Measurements from ENCODE around the gene MPST.

MPST gene

GRCh38 chr22:37051391-37052385, 32.1 kb downstream of the MPST start, which contains the start of gene KCTD17:
Gene KCTD17, plus strand, starts transcription at chr22:37051742. Its CDS starts 19 bp downstream, at chr22:37051761.
- H3K4me3 ChIP-seq (replicated peaks; ENCODE audit: low read depth, low read length), result peak within 1 kb of the TSS; percentile 70
- DNase-seq (ENCODE audit: extremely low read depth, insufficient read length), result peak; percentile 83
- TF ChIP-seq CTCF (IDR thresholded peaks at IDR 0.05; ENCODE audit: insufficient read depth, low read length, poor library complexity, severe bottlenecking), result no peak

GRCh38 chr22:37052386-37053309, 33.1 kb downstream of the MPST start:
- Histone ChIP-seq H3K36me3 (ENCODE audit: control insufficient read depth, insufficient read depth, low read length) (no peaks in the 10 kb centered on the region; the same call in none of the 2 replicates), H3K27me3 (replicated peaks; ENCODE audit: control insufficient read depth, insufficient read depth, low read length) (no peaks in the 10 kb centered on the region), H3K4me3 (replicated peaks; ENCODE audit: low read depth, low read length) (peak overlapping the region; percentile 70)
- no peak for TF ChIP-seq CTCF (IDR thresholded peaks at IDR 0.05; ENCODE audit: insufficient read depth, low read length, poor library complexity, severe bottlenecking)
- DNase-seq (ENCODE audit: extremely low read depth, insufficient read length), result no peak

More at GRCh38 chr22:37051391-37052385, 32.1 kb downstream of the MPST start, which contains the start of gene KCTD17:
- Histone ChIP-seq H3K36me3 (ENCODE audit: control insufficient read depth, insufficient read depth, low read length) (no peaks in the 10 kb centered on the region; the same call in none of the 2 replicates), H3K27me3 (replicated peaks; ENCODE audit: control insufficient read depth, insufficient read depth, low read length) (no peaks in the 10 kb centered on the region; the same call in 1 of the 2 replicates)

GRCh38 chr22:37053310-37054055, 33.9 kb downstream of the MPST start:
- Histone ChIP-seq H3K36me3 (ENCODE audit: control insufficient read depth, insufficient read depth, low read length) (no peaks in the 10 kb centered on the region; the same call in none of the 2 replicates), H3K27me3 (replicated peaks; ENCODE audit: control insufficient read depth, insufficient read depth, low read length) (no peaks in the 10 kb centered on the region), H3K4me3 (replicated peaks; ENCODE audit: low read depth, low read length) (no peak overlapping the region)
- TF ChIP-seq CTCF (IDR thresholded peaks at IDR 0.05; ENCODE audit: insufficient read depth, low read length, poor library complexity, severe bottlenecking), result no peak
- no peak for DNase-seq (ENCODE audit: extremely low read depth, insufficient read length)

GRCh38 chr22:37054056-37054395, 34.5 kb downstream of the MPST start:
- no peak for TF ChIP-seq CTCF (IDR thresholded peaks at IDR 0.05; ENCODE audit: insufficient read depth, low read length, poor library complexity, severe bottlenecking)
- H3K36me3 ChIP-seq (ENCODE audit: control insufficient read depth, insufficient read depth, low read length), result no peaks in the 10 kb centered on the region; the same call in none of the 2 replicates
- H3K4me3 ChIP-seq (replicated peaks; ENCODE audit: low read depth, low read length), result no peak overlapping the region
- no peaks in the 10 kb centered on the region for H3K27me3 ChIP-seq (replicated peaks; ENCODE audit: control insufficient read depth, insufficient read depth, low read length)
- no peak for DNase-seq (ENCODE audit: extremely low read depth, insufficient read length)

Measured in GM06990 (cell line).